H1 (cell line): ENCODE data around the gene PEPD. TPM values are rescaled to one million over a fixed set of nuclear protein-coding genes. Genes with fewer than 3 reads are reported as not detected.

Experiments
- CHD7 ChIP-seq: fragments of 300-600 bp; sonication (generic); IDR thresholded peaks from 2 replicates; pipeline ENCODE4 v1.7.1; 2012; ENCODE audit warnings: low read length, moderate library complexity, mild to moderate bottlenecking, inconsistent platforms; ENCODE audit not compliant: insufficient replicate concordance
- NANOG ChIP-seq: IDR thresholded peaks from 2 replicates; pipeline ENCODE4 v1.6.1; 2011; ENCODE audit warnings: low read length, low read depth, mild to moderate bottlenecking, inconsistent platforms; ENCODE audit not compliant: insufficient read depth, poor library complexity, severe bottlenecking
- polyA plus RNA-seq, 7 experiments: library from polyadenylated mRNA; depleted of rRNA in 3 of 7; stranded (reverse) in 5 of 7; unstranded in 2 of 7; fragments of >200 nt in 5 of 7; fragments of 200-250 nt in 2 of 7; gene quantifications; 1 replicate in 5 of 7; 2 replicates in 1 of 7; 4 replicates in 1 of 7; pipeline versions ENCODE4 v1.2.1 to v1.2.3, GENCODE V29; 2011 to 2013; ENCODE audit warnings: missing spikeins in 2 of 7, mixed read lengths in 2 of 7
- total RNA-seq: library from RNA; stranded (reverse); fragmentation: NEBNext Ultra II Directional; extraction: Animal tissue kit (Norgen Biotek cat#: 25700); gene quantifications from 2 replicates; pipeline ENCODE4 v1.2.1, GENCODE V29; 2021

The PEPD gene
- total and polyA plus RNA-seq, 2 of the 8 experiments (the other 6 are each of a cell fraction or from before 2014, with no cell fraction given) = 84.1 to 178 TPM

GRCh38 chr19:33405254-33405552, 116.4 kb downstream of the PEPD start (continued):
- TF ChIP-seq CHD7 (no peak), NANOG (no peak)
